Measurements from ENCODE around the gene FLNB. TPM values are rescaled to one million over a fixed set of nuclear protein-coding genes. Genes with fewer than 3 reads are reported as not detected.
A peak's percentile ranks its signal among the peaks of the same experiment; 100 is the strongest.

FLNB gene
- total RNA-seq, 2 donors from 2014 or later, result 331 to 408 TPM

DNA sequence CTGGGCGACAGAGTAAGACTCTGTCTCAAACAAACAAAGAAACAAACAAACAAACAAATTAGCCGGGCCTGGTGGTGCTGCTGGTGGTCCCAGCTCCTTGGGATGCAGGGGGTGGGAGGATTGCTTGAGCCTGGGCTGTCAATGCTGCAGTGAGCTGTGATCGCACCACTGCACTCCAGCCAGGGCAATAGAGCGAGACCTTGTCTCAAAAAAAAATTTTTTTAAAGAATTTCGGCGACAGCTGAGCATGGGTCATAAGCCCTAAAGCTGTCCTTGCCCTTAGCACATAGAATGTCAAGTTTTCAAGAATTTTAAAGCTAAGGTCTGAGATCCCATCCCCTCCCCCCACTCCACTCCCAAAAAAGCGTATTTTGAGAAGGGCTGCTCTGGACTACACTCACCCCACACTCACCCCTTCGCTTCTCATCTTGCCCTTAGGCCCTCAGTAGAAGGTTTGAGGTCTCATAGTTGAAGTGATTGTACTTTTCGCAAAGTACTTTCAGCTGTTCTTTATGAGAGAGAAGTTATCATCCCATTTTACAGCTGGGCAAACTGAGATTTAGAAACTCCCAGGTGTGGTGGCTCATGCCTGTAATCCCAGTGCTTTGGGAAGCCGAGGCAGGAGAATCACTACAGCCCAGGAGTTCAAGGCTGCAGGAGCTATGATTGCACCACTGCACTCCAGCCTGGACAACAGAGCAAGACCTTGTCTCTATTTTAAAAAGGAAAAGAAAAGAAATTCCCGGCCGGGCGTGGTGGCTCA lies 34.3 kb upstream of the FLNB start:
- TF ChIP-seq POLR2AphosphoS5 (IDR thresholded peaks at IDR 0.05), result no peak
- WGBS, result 95% methylated on average over 13 of the region's 13 CpGs
- Histone ChIP-seq H3K27me3 (replicated peaks; ENCODE audit: insufficient read depth) (no peaks in the 10 kb centered on the region), H3K36me3 (no peaks in the 10 kb centered on the region), H3K9me3 (no peaks in the 10 kb centered on the region), H3K27ac (peak overlapping the region; percentile 77 to 89), H3K4me1 (replicated peaks) (peaks cover 6% of the 10 kb centered on the region), H3K4me3 (peak overlapping the region in 1 of 2 donors; percentile 25)
- DNase-seq (ENCODE audit: low spot score), result no peak
- intact Hi-C loops (cut with DNase I), result no loop called here

DNA sequence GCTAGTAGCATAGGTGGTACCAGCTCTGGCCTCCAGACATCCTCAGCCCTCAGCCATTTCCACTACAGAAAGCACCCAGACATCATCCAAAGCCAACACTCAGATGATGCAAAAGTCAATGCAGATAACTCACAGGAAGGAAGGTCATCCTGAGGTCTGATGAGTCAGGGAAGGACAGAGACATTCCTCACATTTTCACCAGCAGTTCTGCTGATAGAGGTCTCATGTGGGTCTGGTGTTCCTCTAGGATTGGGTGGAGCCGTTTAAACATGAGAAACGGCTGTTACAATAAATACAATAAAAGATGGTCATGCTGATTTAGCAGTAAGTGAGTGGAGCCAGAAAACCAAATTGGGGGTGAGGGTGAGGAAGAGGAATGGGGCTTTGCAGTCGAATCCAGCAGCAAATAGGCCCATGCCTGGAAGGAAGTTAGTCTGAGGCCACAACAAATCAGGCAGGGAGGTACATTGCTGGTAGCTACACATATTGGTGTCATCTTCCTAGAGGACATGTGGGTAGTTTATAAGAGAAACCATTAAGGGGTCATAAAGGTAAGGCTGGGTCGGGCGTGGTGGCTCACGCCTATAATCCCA lies 33.3 kb upstream of the FLNB start:
- 61% methylated on average over 6 of the region's 6 CpGs for WGBS

DNA sequence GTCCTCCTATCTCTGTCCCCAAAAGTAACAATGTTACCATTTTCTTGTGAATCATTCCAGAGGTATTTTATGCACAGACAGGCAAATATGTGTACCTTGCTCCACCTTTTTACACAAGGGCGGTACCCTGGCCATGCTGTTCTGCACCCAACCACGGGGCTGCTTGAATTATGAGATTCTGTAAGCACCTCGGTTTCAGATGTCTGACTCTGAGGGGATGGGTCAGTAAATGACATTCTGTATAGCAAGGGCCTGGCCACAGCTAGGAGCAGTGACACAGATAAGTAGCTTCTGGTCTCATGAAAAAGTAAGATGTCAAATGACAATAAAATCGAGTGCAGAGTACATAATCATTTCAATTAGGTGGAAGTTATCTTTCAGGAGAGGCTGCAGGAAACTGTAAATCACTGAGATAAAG lies 30.4 kb upstream of the FLNB start:
- H3K9me3 ChIP-seq, result no peaks in the 10 kb centered on the region
- no peak overlapping the region for H3K4me3 ChIP-seq
- H3K27me3 ChIP-seq (replicated peaks; ENCODE audit: insufficient read depth), result no peaks in the 10 kb centered on the region
- WGBS, result 35% methylated on average over 4 of the region's 4 CpGs
- peak overlapping the region in 1 of 2 donors; percentile 31 for H3K27ac ChIP-seq
- intact Hi-C loops (cut with DNase I), result no loop called here
- peak; percentile 63 for DNase-seq (ENCODE audit: low spot score)
- H3K36me3 ChIP-seq, result no peaks in the 10 kb centered on the region
- TF ChIP-seq CTCF (IDR thresholded peaks at IDR 0.05) (peak in 2 of 4 experiments; percentile 36 to 39), POLR2A (IDR thresholded peaks at IDR 0.05) (no peak), POLR2AphosphoS5 (IDR thresholded peaks at IDR 0.05) (peak; percentile 58)
- no peaks in the 10 kb centered on the region for H3K4me1 ChIP-seq (replicated peaks)

More for the DNA sequence above, 33.3 kb upstream of the FLNB start:
- Histone ChIP-seq H3K27me3 (replicated peaks; ENCODE audit: insufficient read depth) (no peaks in the 10 kb centered on the region), H3K4me3 (peak overlapping the region in 1 of 2 donors; percentile 25), H3K36me3 (no peaks in the 10 kb centered on the region), H3K27ac (peak overlapping the region; percentile 77 to 89), H3K4me1 (replicated peaks) (peaks cover 6% of the 10 kb centered on the region), H3K9me3 (no peaks in the 10 kb centered on the region)
- peak; percentile 17 for DNase-seq (ENCODE audit: low spot score)
- intact Hi-C loops (cut with DNase I), result no loop called here
- peak; percentile 61 for TF ChIP-seq POLR2AphosphoS5 (IDR thresholded peaks at IDR 0.05)
- peak; percentile 8 for TF ChIP-seq POLR2A (IDR thresholded peaks at IDR 0.05)
- no peak for TF ChIP-seq CTCF (IDR thresholded peaks at IDR 0.05)

GRCh38 chr3:57978316-57978715 lies 29.9 kb upstream of the FLNB start:
- 66% methylated on average over 8 of the region's 8 CpGs for WGBS
- no peaks in the 10 kb centered on the region for H3K9me3 ChIP-seq
- H3K27ac ChIP-seq, result peak overlapping the region in 1 of 2 donors; percentile 31
- H3K27me3 ChIP-seq (replicated peaks; ENCODE audit: insufficient read depth), result no peaks in the 10 kb centered on the region
- intact Hi-C loops (cut with DNase I), result no loop called here
- TF ChIP-seq POLR2A (IDR thresholded peaks at IDR 0.05) (no peak), CTCF (IDR thresholded peaks at IDR 0.05) (no peak), POLR2AphosphoS5 (IDR thresholded peaks at IDR 0.05) (no peak)
- H3K36me3 ChIP-seq, result no peaks in the 10 kb centered on the region
- H3K4me1 ChIP-seq (replicated peaks), result no peaks in the 10 kb centered on the region
- no peak overlapping the region for H3K4me3 ChIP-seq
- DNase-seq (ENCODE audit: low spot score), result no peak

DNA sequence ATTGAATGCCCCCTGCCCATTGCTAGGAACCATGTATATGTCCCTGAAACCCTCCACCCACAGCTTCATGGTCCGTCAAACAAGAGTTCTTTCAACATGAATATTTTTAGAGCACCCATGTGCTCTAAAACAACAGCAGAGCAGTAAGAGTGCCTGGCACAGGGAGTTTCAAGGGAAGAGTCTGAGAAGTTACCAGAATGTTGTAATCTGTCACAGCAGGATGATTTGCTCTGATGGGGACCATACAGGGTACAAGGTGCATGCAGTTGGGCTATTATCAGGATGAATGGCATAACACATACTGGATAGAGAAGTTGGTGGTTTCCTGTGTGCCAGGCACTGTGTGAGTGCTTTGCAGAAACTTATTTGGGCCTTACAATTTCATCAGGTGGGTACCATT lies 27.8 kb upstream of the FLNB start:
- 83% methylated on average over 1 of the region's 1 CpG for WGBS

More for the DNA sequence above, 27.8 kb upstream of the FLNB start:
- Histone ChIP-seq H3K9me3 (no peaks in the 10 kb centered on the region), H3K4me1 (replicated peaks) (no peaks in the 10 kb centered on the region), H3K36me3 (no peaks in the 10 kb centered on the region), H3K4me3 (no peak overlapping the region), H3K27me3 (replicated peaks; ENCODE audit: insufficient read depth) (no peaks in the 10 kb centered on the region), H3K27ac (no peak overlapping the region)
- DNase-seq (ENCODE audit: low spot score), result no peak
- no peak for TF ChIP-seq POLR2AphosphoS5 (IDR thresholded peaks at IDR 0.05)
- no peak for TF ChIP-seq CTCF (IDR thresholded peaks at IDR 0.05)
- TF ChIP-seq POLR2A (IDR thresholded peaks at IDR 0.05), result no peak
- intact Hi-C loops (cut with DNase I), result no loop called here

All from prostate gland (tissue), 2 donors.